K562 (cell line): Measurements from ENCODE around the gene CDKN2B-AS1. TPM values are rescaled to one million over a fixed set of nuclear protein-coding genes. Genes with fewer than 3 reads are reported as not detected.

Experiments
- ATAC-seq: fragments of 200-7000 bp; cut with Tn5 transposase; 3 replicates; pipeline ENCODE4 v1.9.1; 2020; ENCODE audit warnings: moderate library complexity
- BruUV-seq: library from RNA; stranded (reverse); fragments of 400-500 nt; replicated peaks from 2 replicates; lab custom pipeline; 2021; lab: Mats Ljungman, UMichigan
- CTCF ChIA-PET: fragments of 300-600 bp; formaldehyde crosslinking; extraction: SDS; loops from one replicate; lab custom pipeline; 2021; ENCODE audit warnings: low intra/inter-chr PET ratio; lab: Yijun Ruan, JAX
- POLR2A ChIA-PET: fragments of 300-600, 350-650 bp; sonication (Branson Sonifier 250); formaldehyde crosslinking; extraction: SDS; loops from one replicate; lab custom pipeline; 2021; ENCODE audit warnings: antibody characterized with exemption, inconsistent platforms; lab: Yijun Ruan, JAX
- DNase-seq, 4 experiments: peaks; one replicate each; pipeline versions ENCODE4 v3.0.0 to v3.0.0-alpha.2; 2011 to 2018; ENCODE audit warnings: low spot score in 3 of 4, mixed read lengths in 3 of 4; ENCODE audit errors: extremely low read depth in 1 of 4
- FAIRE-seq: peaks from 2 replicates; lab custom pipeline; 2011; peaks lifted over from hg19 to GRCh38; lab: Jason Lieb, UNC
- H2AFZ ChIP-seq: 2 replicates; pipeline ENCODE4 v1.6.0; 2011; ENCODE audit warnings: low read depth, low read length, control low read depth, inconsistent platforms
- H3K27ac ChIP-seq: fragments of 200-600 bp; 3 replicates; pipeline ENCODE4 v1.8.0; 2011; ENCODE audit warnings: low read depth, mild to moderate bottlenecking, control low read depth, inconsistent platforms, low read length, moderate library complexity, mixed read lengths; ENCODE audit errors: extremely low read depth
- H3K27me3 ChIP-seq, 2 experiments: fragments of 300-600 bp in 1 of 2; 2 replicates in 1 of 2; 3 replicates in 1 of 2; pipeline versions ENCODE4 v1.6.0 to v1.8.0; 2011; ENCODE audit warnings: inconsistent platforms in 2 of 2, low read length in 2 of 2, mild to moderate bottlenecking in 1 of 2, mixed read lengths in 1 of 2, moderate library complexity in 1 of 2; ENCODE audit not compliant: control insufficient read depth in 2 of 2, insufficient read depth in 2 of 2
- H3K36me3 ChIP-seq: fragments of 300-600 bp; 3 replicates; pipeline ENCODE4 v1.8.0; 2011; ENCODE audit warnings: mild to moderate bottlenecking, low read length, inconsistent platforms; ENCODE audit not compliant: control insufficient read depth, insufficient read depth
- H3K4me1 ChIP-seq, 2 experiments: fragments of 200-600 bp in 1 of 2; replicated peaks in 1 of 2; 2 replicates in 1 of 2; 3 replicates in 1 of 2; pipeline versions ENCODE4 v1.5.1 to v1.8.0; 2011; ENCODE audit warnings: inconsistent platforms in 2 of 2, low read length in 2 of 2, mild to moderate bottlenecking in 1 of 2, mixed read lengths in 1 of 2, moderate library complexity in 1 of 2; ENCODE audit not compliant: control insufficient read depth in 2 of 2, insufficient read depth in 2 of 2
- H3K4me2 ChIP-seq: 2 replicates; pipeline ENCODE4 v1.6.1; 2011; ENCODE audit warnings: low read length, control low read depth, inconsistent platforms, mixed read lengths; ENCODE audit not compliant: insufficient read depth
- H3K4me3 ChIP-seq: fragments of 200-600 bp; sonication (generic), shearing (Covaris generic); 2 replicates; pipeline ENCODE4 v1.5.1; 2016; ENCODE audit warnings: control low read depth, inconsistent platforms
- H3K79me2 ChIP-seq: fragments of 200-600 bp; 3 replicates; pipeline ENCODE4 v1.8.0; 2011; ENCODE audit warnings: low read length, inconsistent platforms; ENCODE audit not compliant: control insufficient read depth, insufficient read depth
- H3K9ac ChIP-seq, 2 experiments: 2 replicates each; pipeline versions ENCODE4 v1.6.0 to v1.6.1; 2011; ENCODE audit warnings: low read depth in 2 of 2, low read length in 2 of 2, control low read depth in 1 of 2, inconsistent platforms in 1 of 2, mild to moderate bottlenecking in 1 of 2, mixed read lengths in 1 of 2; ENCODE audit not compliant: insufficient read depth in 1 of 2
- H3K9me1 ChIP-seq: one replicate; pipeline ENCODE4 v1.6.0; 2011; ENCODE audit warnings: inconsistent platforms, mild to moderate bottlenecking, low read length, moderate library complexity; ENCODE audit not compliant: control insufficient read depth, insufficient read depth
- H3K9me3 ChIP-seq: replicated peaks from 2 replicates; pipeline ENCODE4 v1.5.1; 2011; ENCODE audit warnings: low read depth, low read length, inconsistent platforms; ENCODE audit not compliant: control insufficient read depth, insufficient read depth
- H4K20me1 ChIP-seq: replicated peaks from 2 replicates; pipeline ENCODE4 v1.6.1; 2011; ENCODE audit warnings: low read length, inconsistent platforms, mixed read lengths; ENCODE audit not compliant: control insufficient read depth, insufficient read depth
- CREB3L1 ChIP-seq: fragments of 450-650 bp; IDR thresholded peaks from 2 replicates; pipeline ENCODE4 v1.6.1; 2014; ENCODE audit warnings: low read depth, mild to moderate bottlenecking, moderate library complexity, borderline replicate concordance
- CREM ChIP-seq: IDR thresholded peaks from 2 replicates; pipeline ENCODE4 v1.6.1; 2014; ENCODE audit warnings: antibody characterized with exemption, low read depth
- FOXP1 ChIP-seq: sonication (generic); formaldehyde crosslinking; IDR thresholded peaks from 2 replicates; pipeline ENCODE4 v1.8.0; 2022; ENCODE audit warnings: mild to moderate bottlenecking, missing genetic modification reagents
- HNRNPLL ChIP-seq: fragments of 200-400 bp; formaldehyde crosslinking; IDR thresholded peaks from 2 replicates; pipeline ENCODE4 v1.6.1; 2017; ENCODE audit warnings: low read length, low read depth, mild to moderate bottlenecking; ENCODE audit not compliant: poor library complexity, severe bottlenecking
- KAT2B ChIP-seq: IDR thresholded peaks from one replicate; pipeline ENCODE4 v1.6.1; 2012; ENCODE audit warnings: low read depth, mild to moderate bottlenecking, control low read depth, inconsistent platforms, low read length, moderate library complexity
- KDM1A ChIP-seq, 2 experiments: fragments of 450-650 bp; IDR thresholded peaks; 2 replicates each; pipeline ENCODE4 v1.6.1; 2016; ENCODE audit warnings: mild to moderate bottlenecking in 2 of 2
- SIN3A ChIP-seq, 2 experiments: fragments of 150-350 bp in 1 of 2; IDR thresholded peaks; 2 replicates each; pipeline ENCODE4 v1.6.1; 2011 to 2016; ENCODE audit warnings: borderline replicate concordance in 2 of 2, low read depth in 2 of 2, low read length in 2 of 2, mild to moderate bottlenecking in 2 of 2, moderate library complexity in 2 of 2; ENCODE audit not compliant: control insufficient read depth in 1 of 2
- YBX1 ChIP-seq: fragments of 450-650 bp; IDR thresholded peaks from 2 replicates; pipeline ENCODE4 v1.7.1; 2016; ENCODE audit warnings: mild to moderate bottlenecking
- ZNF133 ChIP-seq: fragments of 250-450 bp; sonication (Bioruptor Pico); IDR thresholded peaks from 2 replicates; pipeline ENCODE4 v1.4.0; 2020; ENCODE audit warnings: mild to moderate bottlenecking
- ZNF436 ChIP-seq: fragments of 250-450, 450-650 bp; sonication (Bioruptor Pico); formaldehyde crosslinking; IDR thresholded peaks from 2 replicates; pipeline ENCODE4 v1.7.0; 2020; ENCODE audit warnings: mild to moderate bottlenecking
- ZNF507 ChIP-seq: conservative IDR thresholded peaks from 2 replicates; pipeline ENCODE4 v1.6.1; 2017; ENCODE audit warnings: missing genetic modification characterization, missing compliant biosample characterization
- in situ Hi-C: fragments of 300-500 bp; cut with MboI; formaldehyde crosslinking; loops from 4 replicates; pipeline ENCODE4 v1.15.0; 2018; ENCODE audit warnings: inconsistent platforms, mixed read lengths
- intact Hi-C: fragments of 100-400 bp; cut with micrococcal nuclease; formaldehyde crosslinking; loops from 2 replicates; pipeline ENCODE4 v1.14.2; 2022
- polyA plus RNA-seq, 8 experiments: library from polyadenylated mRNA; depleted of rRNA in 4 of 8; stranded (reverse) in 5 of 8; unstranded in 3 of 8; fragments of >200 nt; fragmentation: Nextera tagmentation in 2 of 8; fragmentation: Illumina TruSeq in 1 of 8; extraction: Ambion mirVana in 2 of 8; extraction: Trizol in 1 of 8; gene quantifications; 2 replicates each; pipeline versions ENCODE4 v1.2.1 to v1.2.3, GENCODE V29; 2011 to 2014; ENCODE audit warnings: inconsistent platforms in 1 of 8, missing spikeins in 1 of 8
- total RNA-seq, 7 experiments: library from RNA; depleted of rRNA in 6 of 7; stranded (reverse); fragments of >200 nt in 6 of 7; fragmentation: Illumina TruSeq in 2 of 7; extraction: Trizol in 2 of 7; gene quantifications; 2 replicates each; pipeline versions ENCODE4 v1.2.1 to v1.2.3, GENCODE V29; 2011 to 2021; ENCODE audit warnings: low replicate concordance in 1 of 7
- TF ChIP-seq, protein P1 (sequence below): sonication (generic); formaldehyde crosslinking; IDR thresholded peaks from 2 replicates; pipeline ENCODE4 v1.8.0; 2022; ENCODE audit warnings: mild to moderate bottlenecking, missing genetic modification reagents, borderline replicate concordance
- TF ChIP-seq, protein P2 (sequence below): fragments of 450-650 bp; formaldehyde crosslinking; IDR thresholded peaks from 2 replicates; pipeline ENCODE4 v1.4.0; 2020; ENCODE audit warnings: mild to moderate bottlenecking, moderate library complexity
- TF ChIP-seq, protein P3 (sequence below): fragments of 200-800 bp; sonication (Bioruptor generic); IDR thresholded peaks from 2 replicates; pipeline ENCODE4 v1.6.1; 2017; ENCODE audit warnings: missing genetic modification characterization, missing compliant biosample characterization

CDKN2B-AS1 gene
- total and polyA plus RNA-seq, 9 of the 15 experiments (the other 6 are each of a cell fraction or from before 2014, with no cell fraction given), result not detected

GRCh38 chr9:22111954-22112247 is 117.3 kb downstream of the CDKN2B-AS1 start:
- TF ChIP-seq ZNF133 (no peak), KDM1A (IDR thresholded peaks at IDR 0.05) (no peak), CREB3L1 (no peak), ZNF436 (CRISPR knock-in tag) (no peak), SIN3A (IDR thresholded peaks at IDR 0.05; ENCODE audit: borderline replicate concordance in 2 of 2, control insufficient read depth in 1 of 2, low read depth in 2 of 2, low read length in 2 of 2) (no peak), FOXP1 (CRISPR knock-in tag) (no peak), CREM (no peak), ZNF507 (tag) (no peak), HNRNPLL (no peak), YBX1 (no peak), KAT2B (no peak)
- TF ChIP-seq, protein P1, sequence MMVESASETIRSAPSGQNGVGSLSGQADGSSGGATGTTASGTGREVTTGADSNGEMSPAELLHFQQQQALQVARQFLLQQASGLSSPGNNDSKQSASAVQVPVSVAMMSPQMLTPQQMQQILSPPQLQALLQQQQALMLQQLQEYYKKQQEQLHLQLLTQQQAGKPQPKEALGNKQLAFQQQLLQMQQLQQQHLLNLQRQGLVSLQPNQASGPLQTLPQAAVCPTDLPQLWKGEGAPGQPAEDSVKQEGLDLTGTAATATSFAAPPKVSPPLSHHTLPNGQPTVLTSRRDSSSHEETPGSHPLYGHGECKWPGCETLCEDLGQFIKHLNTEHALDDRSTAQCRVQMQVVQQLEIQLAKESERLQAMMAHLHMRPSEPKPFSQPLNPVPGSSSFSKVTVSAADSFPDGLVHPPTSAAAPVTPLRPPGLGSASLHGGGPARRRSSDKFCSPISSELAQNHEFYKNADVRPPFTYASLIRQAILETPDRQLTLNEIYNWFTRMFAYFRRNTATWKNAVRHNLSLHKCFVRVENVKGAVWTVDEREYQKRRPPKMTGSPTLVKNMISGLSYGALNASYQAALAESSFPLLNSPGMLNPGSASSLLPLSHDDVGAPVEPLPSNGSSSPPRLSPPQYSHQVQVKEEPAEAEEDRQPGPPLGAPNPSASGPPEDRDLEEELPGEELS (CRISPR knock-in tag), result no peak
- TF ChIP-seq, protein P2, sequence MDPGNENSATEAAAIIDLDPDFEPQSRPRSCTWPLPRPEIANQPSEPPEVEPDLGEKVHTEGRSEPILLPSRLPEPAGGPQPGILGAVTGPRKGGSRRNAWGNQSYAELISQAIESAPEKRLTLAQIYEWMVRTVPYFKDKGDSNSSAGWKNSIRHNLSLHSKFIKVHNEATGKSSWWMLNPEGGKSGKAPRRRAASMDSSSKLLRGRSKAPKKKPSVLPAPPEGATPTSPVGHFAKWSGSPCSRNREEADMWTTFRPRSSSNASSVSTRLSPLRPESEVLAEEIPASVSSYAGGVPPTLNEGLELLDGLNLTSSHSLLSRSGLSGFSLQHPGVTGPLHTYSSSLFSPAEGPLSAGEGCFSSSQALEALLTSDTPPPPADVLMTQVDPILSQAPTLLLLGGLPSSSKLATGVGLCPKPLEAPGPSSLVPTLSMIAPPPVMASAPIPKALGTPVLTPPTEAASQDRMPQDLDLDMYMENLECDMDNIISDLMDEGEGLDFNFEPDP (CRISPR knock-in tag), result no peak
- TF ChIP-seq, protein P3, sequence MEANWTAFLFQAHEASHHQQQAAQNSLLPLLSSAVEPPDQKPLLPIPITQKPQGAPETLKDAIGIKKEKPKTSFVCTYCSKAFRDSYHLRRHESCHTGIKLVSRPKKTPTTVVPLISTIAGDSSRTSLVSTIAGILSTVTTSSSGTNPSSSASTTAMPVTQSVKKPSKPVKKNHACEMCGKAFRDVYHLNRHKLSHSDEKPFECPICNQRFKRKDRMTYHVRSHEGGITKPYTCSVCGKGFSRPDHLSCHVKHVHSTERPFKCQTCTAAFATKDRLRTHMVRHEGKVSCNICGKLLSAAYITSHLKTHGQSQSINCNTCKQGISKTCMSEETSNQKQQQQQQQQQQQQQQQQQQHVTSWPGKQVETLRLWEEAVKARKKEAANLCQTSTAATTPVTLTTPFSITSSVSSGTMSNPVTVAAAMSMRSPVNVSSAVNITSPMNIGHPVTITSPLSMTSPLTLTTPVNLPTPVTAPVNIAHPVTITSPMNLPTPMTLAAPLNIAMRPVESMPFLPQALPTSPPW (CRISPR knock-in tag), result no peak
- Histone ChIP-seq H3K27ac (no peak overlapping the region), H3K79me2 (no peaks in the 10 kb centered on the region), H3K4me2 (no peak overlapping the region), H3K9ac (no peak overlapping the region), H3K4me1 (no peaks in the 10 kb centered on the region), H3K9me1 (no peaks in the 10 kb centered on the region), H3K4me3 (no peak overlapping the region), H4K20me1 (no peaks in the 10 kb centered on the region), H3K36me3 (no peaks in the 10 kb centered on the region), H3K9me3 (no peaks in the 10 kb centered on the region), H3K27me3 (no peaks in the 10 kb centered on the region), H2AFZ (no peak overlapping the region)
- DNase-seq (no peak), FAIRE-seq (no peak), ATAC-seq (no peak)
- BruUV-seq, result no TSS peak
- ChIA-PET POLR2A (no interaction called here), CTCF (no interaction called here)
- in situ Hi-C loops (no loop called here), intact Hi-C loops (no loop called here)
